Loucy (cell line): ENCODE data around the gene GNPTG.

Source experiments
- H2AFZ ChIP-seq: fragments of 200-600 bp; sonication (generic); 2 replicates; pipeline ENCODE4 v1.6.0; 2016; ENCODE audit warnings: antibody characterized with exemption, mild to moderate bottlenecking, low read length, moderate library complexity
- H3F3A ChIP-seq: fragments of 200-600 bp; 2 replicates; pipeline ENCODE4 v1.6.0; 2016; ENCODE audit warnings: antibody characterized with exemption, low read depth, mild to moderate bottlenecking
- H3K27me3 ChIP-seq: fragments of 200-600 bp; sonication (generic); 2 replicates; pipeline ENCODE4 v1.6.1; 2014; ENCODE audit warnings: low read length, mild to moderate bottlenecking; ENCODE audit not compliant: insufficient read depth, poor library complexity, severe bottlenecking
- H3K36me3 ChIP-seq: fragments of 200-600 bp; sonication (generic); 2 replicates; pipeline ENCODE4 v1.6.1; 2016; ENCODE audit warnings: low read length; ENCODE audit not compliant: insufficient read depth
- H3K4me1 ChIP-seq: fragments of 200-600 bp; sonication (generic); 2 replicates; pipeline ENCODE4 v1.5.1; 2014; ENCODE audit warnings: low read length, mild to moderate bottlenecking; ENCODE audit not compliant: insufficient read depth, poor library complexity, severe bottlenecking
- H3K4me2 ChIP-seq: fragments of 200-600 bp; sonication (generic); 2 replicates; pipeline ENCODE4 v1.6.0; 2014; ENCODE audit warnings: antibody characterized with exemption, low read length, low read depth, mild to moderate bottlenecking; ENCODE audit not compliant: poor library complexity, severe bottlenecking
- H3K4me3 ChIP-seq: fragments of 200-600 bp; sonication (generic); 2 replicates; pipeline ENCODE4 v1.5.1; 2014; ENCODE audit warnings: low read length, mild to moderate bottlenecking, mixed read lengths; ENCODE audit not compliant: poor library complexity, severe bottlenecking
- H3K79me2 ChIP-seq: fragments of 200-600 bp; sonication (generic); 2 replicates; pipeline ENCODE4 v1.6.1; 2014; ENCODE audit warnings: low read length; ENCODE audit not compliant: insufficient read depth
- H3K9ac ChIP-seq: fragments of 200-600 bp; sonication (generic); 2 replicates; pipeline ENCODE4 v1.6.0; 2014; ENCODE audit warnings: mild to moderate bottlenecking, low read depth, low read length, moderate library complexity; ENCODE audit not compliant: poor library complexity, severe bottlenecking
- H3K9me2 ChIP-seq: fragments of 200-600 bp; sonication (generic); replicated peaks from 2 replicates; pipeline ENCODE4 v1.6.1; 2016; ENCODE audit warnings: low read depth, low read length, mixed read lengths
- H3K9me3 ChIP-seq: fragments of 200-600 bp; sonication (generic); 2 replicates; pipeline ENCODE4 v1.6.1; 2014; ENCODE audit warnings: mild to moderate bottlenecking, antibody characterized with exemption, low read length, low read depth; ENCODE audit not compliant: insufficient read depth
- H4K20me1 ChIP-seq: fragments of 200-600 bp; sonication (generic); 2 replicates; pipeline ENCODE4 v1.6.0; 2014; ENCODE audit warnings: antibody characterized with exemption, low read length, mild to moderate bottlenecking; ENCODE audit not compliant: insufficient read depth, poor library complexity, severe bottlenecking
- EZH2phosphoT487 ChIP-seq: fragments of 200-600 bp; IDR thresholded peaks from 2 replicates; pipeline ENCODE4 v1.6.1; 2018; ENCODE audit warnings: antibody characterized with exemption, mild to moderate bottlenecking, moderate library complexity, borderline replicate concordance
- TF ChIP-seq, protein P1 (sequence below): fragments of 200-600 bp; sonication (generic); conservative IDR thresholded peaks from 2 replicates; pipeline ENCODE4 v1.5.1; 2014; ENCODE audit warnings: mild to moderate bottlenecking, antibody characterized with exemption, low read length

GNPTG gene

DNA sequence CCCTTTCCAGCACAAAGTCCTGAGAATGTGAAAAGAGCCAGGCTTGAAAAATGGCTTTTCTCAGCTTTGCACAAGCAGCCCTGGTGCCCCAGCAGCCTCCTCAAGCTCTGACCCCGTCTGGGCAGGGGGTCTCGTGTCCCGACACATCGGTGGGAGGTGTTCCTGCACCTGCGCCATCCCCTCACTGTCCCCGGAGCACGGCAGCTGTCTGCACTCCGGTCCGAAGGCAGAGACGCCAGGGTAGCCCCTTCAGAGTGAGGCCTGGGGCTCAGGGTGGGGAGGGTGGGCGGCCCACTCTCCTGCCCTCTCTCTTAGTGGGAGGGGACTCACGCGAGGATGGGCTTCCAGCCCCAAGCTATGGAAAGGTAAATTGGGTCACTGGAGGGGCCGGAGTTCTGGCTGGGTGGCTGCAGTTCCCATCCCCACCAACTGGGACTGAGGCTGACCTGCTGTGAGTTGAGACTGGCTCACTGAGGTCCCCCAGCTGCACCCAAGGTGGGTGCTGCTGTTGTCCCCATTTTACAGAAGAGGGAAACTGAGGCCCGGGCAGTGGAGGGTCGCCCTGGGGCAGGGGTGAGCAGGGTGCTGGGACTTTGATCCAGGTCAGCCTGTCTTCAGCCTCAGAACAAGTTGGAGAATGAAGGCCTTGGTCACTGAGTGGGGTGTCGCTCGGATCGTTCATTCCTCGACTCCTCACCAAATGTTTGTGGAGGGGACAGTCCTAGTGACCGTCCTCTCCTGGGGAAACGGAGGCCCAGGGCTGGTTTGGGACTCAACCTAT lies 20.6 kb upstream of the GNPTG start:
- no peak overlapping the region for H2AFZ ChIP-seq
- no peaks in the 10 kb centered on the region for H3K9me2 ChIP-seq
- H3K79me2 ChIP-seq = no peaks in the 10 kb centered on the region
- no peaks in the 10 kb centered on the region for H3K4me1 ChIP-seq
- no peaks in the 10 kb centered on the region for H4K20me1 ChIP-seq
- H3K9ac ChIP-seq = no peak overlapping the region
- no peak overlapping the region for H3K4me3 ChIP-seq
- H3K36me3 ChIP-seq = no peaks in the 10 kb centered on the region
- no peaks in the 10 kb centered on the region for H3K27me3 ChIP-seq
- no peaks in the 10 kb centered on the region for H3F3A ChIP-seq
- no peak overlapping the region for H3K4me2 ChIP-seq
- no peaks in the 10 kb centered on the region for H3K9me3 ChIP-seq
- TF ChIP-seq, protein P1, sequence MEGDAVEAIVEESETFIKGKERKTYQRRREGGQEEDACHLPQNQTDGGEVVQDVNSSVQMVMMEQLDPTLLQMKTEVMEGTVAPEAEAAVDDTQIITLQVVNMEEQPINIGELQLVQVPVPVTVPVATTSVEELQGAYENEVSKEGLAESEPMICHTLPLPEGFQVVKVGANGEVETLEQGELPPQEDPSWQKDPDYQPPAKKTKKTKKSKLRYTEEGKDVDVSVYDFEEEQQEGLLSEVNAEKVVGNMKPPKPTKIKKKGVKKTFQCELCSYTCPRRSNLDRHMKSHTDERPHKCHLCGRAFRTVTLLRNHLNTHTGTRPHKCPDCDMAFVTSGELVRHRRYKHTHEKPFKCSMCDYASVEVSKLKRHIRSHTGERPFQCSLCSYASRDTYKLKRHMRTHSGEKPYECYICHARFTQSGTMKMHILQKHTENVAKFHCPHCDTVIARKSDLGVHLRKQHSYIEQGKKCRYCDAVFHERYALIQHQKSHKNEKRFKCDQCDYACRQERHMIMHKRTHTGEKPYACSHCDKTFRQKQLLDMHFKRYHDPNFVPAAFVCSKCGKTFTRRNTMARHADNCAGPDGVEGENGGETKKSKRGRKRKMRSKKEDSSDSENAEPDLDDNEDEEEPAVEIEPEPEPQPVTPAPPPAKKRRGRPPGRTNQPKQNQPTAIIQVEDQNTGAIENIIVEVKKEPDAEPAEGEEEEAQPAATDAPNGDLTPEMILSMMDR = no peak

DNA sequence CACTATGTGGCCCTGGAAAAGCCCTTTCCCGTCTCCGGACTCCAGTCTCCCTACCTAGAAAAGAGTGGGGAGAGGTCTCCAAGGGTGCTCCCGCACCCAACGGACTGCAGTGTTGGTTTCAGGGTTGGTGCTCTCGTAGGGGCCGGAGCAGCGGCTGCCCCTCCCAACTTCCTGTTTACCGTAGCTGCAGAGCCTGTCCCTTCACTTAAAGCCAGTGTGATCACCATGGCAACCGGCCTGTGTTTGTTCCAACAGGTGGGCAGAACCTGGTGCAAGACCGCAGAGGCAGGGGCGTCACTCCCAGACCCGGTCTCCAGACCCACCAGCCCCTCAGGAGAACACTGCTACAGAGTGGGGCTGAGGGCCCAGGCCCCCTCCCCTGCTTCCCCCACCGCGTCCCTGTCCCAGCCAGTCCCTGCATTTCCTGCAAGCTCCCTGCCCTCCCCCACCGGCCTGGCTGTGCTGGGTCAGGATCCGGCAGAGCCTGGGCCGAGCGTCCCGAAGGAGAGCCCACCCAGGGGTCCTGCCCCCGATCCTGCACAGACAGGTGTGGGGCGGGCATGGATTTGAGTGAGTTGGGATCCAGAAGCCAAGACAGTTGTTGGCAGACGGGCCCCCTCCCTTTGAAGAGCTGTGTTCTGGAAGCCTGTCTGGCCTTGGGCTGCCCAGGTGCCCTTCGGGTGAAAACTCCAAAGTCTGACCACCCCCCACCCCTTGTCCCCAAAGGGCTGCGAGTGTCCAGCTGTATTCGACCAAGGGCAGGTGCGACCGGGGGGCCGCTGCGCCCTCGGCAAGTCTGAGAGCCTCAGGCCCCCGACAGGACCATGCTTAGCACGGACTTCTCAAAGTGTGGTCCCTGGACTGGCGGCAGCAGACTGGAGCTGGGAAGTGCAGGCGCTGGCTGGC lies 19.8 kb upstream of the GNPTG start:
- Histone ChIP-seq H3K9me2 (no peaks in the 10 kb centered on the region), H3K4me2 (no peak overlapping the region), H3K4me3 (no peak overlapping the region), H3K9me3 (no peaks in the 10 kb centered on the region), H3K9ac (no peak overlapping the region), H3K27me3 (no peaks in the 10 kb centered on the region), H3F3A (no peaks in the 10 kb centered on the region), H3K4me1 (no peaks in the 10 kb centered on the region), H4K20me1 (no peaks in the 10 kb centered on the region), H2AFZ (no peak overlapping the region), H3K36me3 (no peaks in the 10 kb centered on the region), H3K79me2 (no peaks in the 10 kb centered on the region)
- TF ChIP-seq EZH2phosphoT487 = no peak
- TF ChIP-seq, protein P1 = no peak

DNA sequence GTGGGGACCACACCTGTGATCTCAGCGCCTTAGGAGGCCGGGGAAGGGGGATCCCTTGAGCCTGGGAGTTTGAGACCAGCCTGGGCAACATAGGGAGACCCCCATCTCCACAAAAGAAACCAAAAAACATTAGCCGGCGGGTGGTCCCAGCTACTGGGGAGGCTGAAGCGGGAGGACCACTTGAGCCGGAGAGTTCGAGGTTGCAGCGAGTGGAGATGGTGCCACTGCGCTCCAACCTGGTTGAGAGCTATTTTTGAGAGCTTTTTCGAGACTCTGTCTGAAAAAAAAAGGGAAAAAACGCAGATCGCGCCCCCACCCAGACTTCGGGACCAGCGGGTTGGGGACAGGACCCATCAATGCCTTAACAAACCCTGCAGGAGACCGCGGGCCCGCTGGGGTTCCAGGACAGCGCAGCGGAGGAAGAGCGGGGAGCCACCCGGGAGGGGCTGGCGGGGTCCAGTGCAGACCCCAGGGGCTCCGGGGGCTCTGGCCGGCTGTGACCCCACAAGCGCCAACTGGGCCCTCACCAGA lies 19.0 kb upstream of the GNPTG start:
- H3K4me1 ChIP-seq = no peaks in the 10 kb centered on the region
- H3K9me2 ChIP-seq = no peaks in the 10 kb centered on the region
- no peak overlapping the region for H3K4me3 ChIP-seq
- H3F3A ChIP-seq = no peaks in the 10 kb centered on the region
- no peak overlapping the region for H3K4me2 ChIP-seq
- no peak overlapping the region for H2AFZ ChIP-seq
- H3K79me2 ChIP-seq = no peaks in the 10 kb centered on the region
- H3K9ac ChIP-seq = no peak overlapping the region
- no peaks in the 10 kb centered on the region for H4K20me1 ChIP-seq
- H3K9me3 ChIP-seq = no peaks in the 10 kb centered on the region
- TF ChIP-seq, protein P1 = no peak
- TF ChIP-seq EZH2phosphoT487 = no peak
- no peaks in the 10 kb centered on the region for H3K36me3 ChIP-seq
- H3K27me3 ChIP-seq = no peaks in the 10 kb centered on the region
